Esophagus squamous epithelium (tissue), 4 donors: Measurements from ENCODE around the gene NSFL1C.

ENCODE experiments used
- POLR2A ChIP-seq, 4 donors: fragments of 450-650 bp; IDR thresholded peaks; one replicate each; pipeline ENCODE4 v1.6.1; 2017; ENCODE audit warnings: antibody characterized with exemption in 4 of 4, mild to moderate bottlenecking in 4 of 4, moderate library complexity in 3 of 4
- TF ChIP-seq, protein P1 (sequence below), 6 experiments: fragments of 450-650 bp in 4 of 6; fragments of 200-600 bp in 2 of 6; sonication (generic) in 2 of 6; IDR thresholded peaks; one replicate each; pipeline ENCODE4 v1.5.1; 2016 to 2019; ENCODE audit warnings: antibody characterized with exemption in 6 of 6, mild to moderate bottlenecking in 4 of 6, moderate library complexity in 4 of 6

DNA sequence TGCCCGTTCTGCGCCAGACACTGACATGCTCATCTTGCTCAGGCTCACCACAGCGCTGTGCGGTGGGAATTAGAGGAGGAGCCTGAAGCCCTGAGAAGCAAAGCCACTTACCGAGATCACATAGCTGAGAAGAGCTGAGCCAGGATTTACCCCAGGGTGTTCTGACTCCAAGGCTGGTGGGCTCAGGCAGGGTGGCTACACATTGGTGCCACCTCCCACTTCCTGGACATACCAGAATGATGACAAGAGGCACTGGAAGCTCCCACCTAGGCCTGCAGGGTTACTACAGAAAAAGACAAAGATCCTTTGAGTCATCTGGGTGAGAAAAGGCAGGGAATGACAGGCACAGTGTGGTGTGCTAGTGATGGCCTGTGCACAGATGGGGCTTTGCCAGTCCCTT lies 49.4 kb downstream of the NSFL1C start:
- TF ChIP-seq, protein P1, sequence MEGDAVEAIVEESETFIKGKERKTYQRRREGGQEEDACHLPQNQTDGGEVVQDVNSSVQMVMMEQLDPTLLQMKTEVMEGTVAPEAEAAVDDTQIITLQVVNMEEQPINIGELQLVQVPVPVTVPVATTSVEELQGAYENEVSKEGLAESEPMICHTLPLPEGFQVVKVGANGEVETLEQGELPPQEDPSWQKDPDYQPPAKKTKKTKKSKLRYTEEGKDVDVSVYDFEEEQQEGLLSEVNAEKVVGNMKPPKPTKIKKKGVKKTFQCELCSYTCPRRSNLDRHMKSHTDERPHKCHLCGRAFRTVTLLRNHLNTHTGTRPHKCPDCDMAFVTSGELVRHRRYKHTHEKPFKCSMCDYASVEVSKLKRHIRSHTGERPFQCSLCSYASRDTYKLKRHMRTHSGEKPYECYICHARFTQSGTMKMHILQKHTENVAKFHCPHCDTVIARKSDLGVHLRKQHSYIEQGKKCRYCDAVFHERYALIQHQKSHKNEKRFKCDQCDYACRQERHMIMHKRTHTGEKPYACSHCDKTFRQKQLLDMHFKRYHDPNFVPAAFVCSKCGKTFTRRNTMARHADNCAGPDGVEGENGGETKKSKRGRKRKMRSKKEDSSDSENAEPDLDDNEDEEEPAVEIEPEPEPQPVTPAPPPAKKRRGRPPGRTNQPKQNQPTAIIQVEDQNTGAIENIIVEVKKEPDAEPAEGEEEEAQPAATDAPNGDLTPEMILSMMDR (IDR thresholded peaks at IDR 0.05): no peak
- TF ChIP-seq POLR2A (IDR thresholded peaks at IDR 0.05): no peak
